Limb (tissue), 2 donors: Measurements from ENCODE around the gene KLHL5.
A peak's percentile ranks its signal among the peaks of the same experiment; 100 is the strongest.
"Not testable (repeated sequence)": the region's sequence is repeated elsewhere in the genome, so short reads cannot be mapped to it uniquely, and the experiment has no call there.

Source experiments
- DNase-seq, 2 donors: peaks; one replicate each; pipeline ENCODE4 v3.0.0-alpha.2; 2016; ENCODE audit errors: extremely low spot score in 2 of 2

KLHL5 gene

GRCh38 chr4:39103291-39103690 is 41.3 kb downstream of the KLHL5 start:
- no peak for DNase-seq

GRCh38 chr4:39104255-39104654 is 42.2 kb downstream of the KLHL5 start:
- DNase-seq, result no peak

- no peak for DNase-seq
Measured at GRCh38 chr4:39106011-39106410, 44.0 kb downstream of the KLHL5 start.

- DNase-seq, result no peak
Measured at GRCh38 chr4:39114436-39114835, 52.4 kb downstream of the KLHL5 start.

- DNase-seq, result no peak
Measured at GRCh38 chr4:39118034-39118658, 56.1 kb downstream of the KLHL5 start.

GRCh38 chr4:39120418-39120817 is 58.4 kb downstream of the KLHL5 start:
- no peak for DNase-seq

- no peak for DNase-seq
Measured at GRCh38 chr4:39124885-39125599, 63.0 kb downstream of the KLHL5 start.

GRCh38 chr4:39125600-39125985 is 63.6 kb downstream of the KLHL5 start:
- no peak for DNase-seq

- no peak for DNase-seq
Measured at GRCh38 chr4:39126256-39127095, 64.4 kb downstream of the KLHL5 start.

GRCh38 chr4:39133623-39134022 is 71.6 kb downstream of the KLHL5 start:
- no peak for DNase-seq

- no peak for DNase-seq
Measured at GRCh38 chr4:39134683-39135306, 72.8 kb downstream of the KLHL5 start.

GRCh38 chr4:39138227-39138626 is 76.2 kb downstream of the KLHL5 start:
- not testable (repeated sequence) for DNase-seq

GRCh38 chr4:39146211-39146610 is 84.2 kb downstream of the KLHL5 start:
- peak in 1 of 2 donors; percentile 9 for DNase-seq

- no peak for DNase-seq
Measured at GRCh38 chr4:39154009-39154408, 92.0 kb downstream of the KLHL5 start.

GRCh38 chr4:39157520-39157919 is 95.5 kb downstream of the KLHL5 start:
- no peak for DNase-seq

GRCh38 chr4:39166177-39166576 is 104.1 kb downstream of the KLHL5 start:
- no peak for DNase-seq

GRCh38 chr4:39166669-39167068 is 104.6 kb downstream of the KLHL5 start:
- no peak for DNase-seq

GRCh38 chr4:39169426-39169825 is 107.4 kb downstream of the KLHL5 start:
- no peak for DNase-seq

GRCh38 chr4:39170301-39170700 is 108.3 kb downstream of the KLHL5 start:
- DNase-seq, result no peak
